Mucosa of rectum (tissue), 2 donors: ENCODE data around the gene FZD2.
"Not testable (repeated sequence)": the region's sequence is repeated elsewhere in the genome, so short reads cannot be mapped to it uniquely, and the experiment has no call there.

Source experiments
- H3K27ac ChIP-seq, 2 donors: one replicate each; pipeline ENCODE4 v1.7.0; 2013; ENCODE audit warnings: inconsistent platforms in 2 of 2, low read depth in 2 of 2, low read length in 2 of 2
- H3K27me3 ChIP-seq, 2 donors: one replicate each; pipeline ENCODE4 v1.7.0; 2013; ENCODE audit warnings: low read length in 2 of 2; ENCODE audit not compliant: control insufficient read depth in 2 of 2, insufficient read depth in 2 of 2
- H3K36me3 ChIP-seq, 2 donors: one replicate each; pipeline ENCODE4 v1.7.0; 2013; ENCODE audit warnings: low read length in 2 of 2; ENCODE audit not compliant: control insufficient read depth in 2 of 2, insufficient read depth in 2 of 2
- H3K4me1 ChIP-seq, 2 donors: one replicate each; pipeline ENCODE4 v1.7.0; 2013; ENCODE audit warnings: low read length in 2 of 2, mild to moderate bottlenecking in 1 of 2; ENCODE audit not compliant: control insufficient read depth in 2 of 2, insufficient read depth in 2 of 2
- H3K4me3 ChIP-seq, 2 donors: one replicate each; pipeline ENCODE4 v1.7.0; 2013; ENCODE audit warnings: low read length in 2 of 2
- H3K9ac ChIP-seq, 2 donors: one replicate each; pipeline ENCODE4 v1.7.0; 2013; ENCODE audit warnings: low read length in 2 of 2, low read depth in 1 of 2, mild to moderate bottlenecking in 1 of 2
- H3K9me3 ChIP-seq, 2 donors: one replicate each; pipeline ENCODE4 v1.7.0; 2013; ENCODE audit warnings: low read length in 2 of 2; ENCODE audit not compliant: control insufficient read depth in 2 of 2
- donor health status: healthy.
- donor health status: Normal muscosa, but diverticular disease.

The FZD2 gene

GRCh38 chr17:44578947-44579346 lies 21.7 kb downstream of the FZD2 start:
- no peak overlapping the region for H3K9ac ChIP-seq
- no peak overlapping the region for H3K4me3 ChIP-seq
- peaks cover 2 to 4% of the 10 kb centered on the region in 2 donors for H3K27me3 ChIP-seq
- H3K4me1 ChIP-seq, result no peaks in the 10 kb centered on the region
- H3K36me3 ChIP-seq, result no peaks in the 10 kb centered on the region
- H3K27ac ChIP-seq, result no peak overlapping the region
- H3K9me3 ChIP-seq, result no peaks in the 10 kb centered on the region

DNA sequence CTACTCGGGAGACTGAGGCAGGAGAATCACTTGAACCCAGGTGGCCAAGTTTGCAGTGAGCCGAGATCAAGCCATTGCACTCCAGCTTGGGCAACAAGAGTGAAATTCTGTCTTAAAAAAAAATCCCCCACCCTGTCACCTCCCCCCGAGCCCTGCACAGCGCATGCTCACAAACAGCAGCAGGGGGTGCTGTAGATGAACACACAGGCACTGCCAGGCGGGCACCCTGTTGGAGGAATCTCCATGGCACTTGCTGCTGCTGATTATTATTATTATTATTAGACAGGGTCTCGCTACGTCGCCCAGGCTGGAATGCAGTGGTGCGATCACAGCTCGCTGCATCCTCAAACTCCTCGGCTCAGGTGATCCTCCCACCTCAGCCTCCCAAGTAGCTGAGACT lies 24.6 kb downstream of the FZD2 start:
- H3K4me3 ChIP-seq, result no peak overlapping the region
- no peaks in the 10 kb centered on the region for H3K9me3 ChIP-seq
- H3K4me1 ChIP-seq, result no peaks in the 10 kb centered on the region
- no peak overlapping the region for H3K27ac ChIP-seq
- no peaks in the 10 kb centered on the region for H3K36me3 ChIP-seq
- H3K9ac ChIP-seq, result no peak overlapping the region
- H3K27me3 ChIP-seq, result peaks cover 0 to 4% of the 10 kb centered on the region in 2 donors

DNA sequence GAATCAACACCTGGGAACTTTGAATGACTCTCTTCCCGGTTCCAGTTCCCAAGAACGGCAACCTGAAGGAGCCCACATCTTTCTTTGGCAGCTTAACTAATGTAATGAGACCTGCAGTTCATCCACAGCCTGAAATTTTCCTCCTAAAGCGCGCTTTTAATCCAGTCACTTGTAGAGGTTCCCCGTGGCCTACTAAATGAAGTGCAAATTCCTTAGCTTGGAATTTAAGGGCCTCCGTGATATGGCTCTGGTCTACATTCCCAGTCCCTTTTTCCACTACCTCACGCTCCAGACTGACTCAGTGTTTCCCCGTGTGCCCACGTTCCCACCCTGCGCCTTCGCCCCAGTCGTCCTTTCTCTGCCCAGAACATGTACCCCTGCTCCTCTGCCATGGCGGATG lies 27.2 kb downstream of the FZD2 start:
- Histone ChIP-seq H3K4me3 (no peak overlapping the region), H3K9me3 (no peaks in the 10 kb centered on the region), H3K27me3 (peaks cover 0 to 2% of the 10 kb centered on the region in 2 donors), H3K9ac (no peak overlapping the region), H3K36me3 (no peaks in the 10 kb centered on the region), H3K27ac (no peak overlapping the region), H3K4me1 (no peaks in the 10 kb centered on the region)

GRCh38 chr17:44585315-44585714 lies 28.0 kb downstream of the FZD2 start:
- H3K4me1 ChIP-seq, result no peaks in the 10 kb centered on the region
- no peaks in the 10 kb centered on the region for H3K36me3 ChIP-seq
- H3K9ac ChIP-seq, result no peak overlapping the region
- peaks cover 0 to 2% of the 10 kb centered on the region in 2 donors for H3K27me3 ChIP-seq
- H3K4me3 ChIP-seq, result no peak overlapping the region
- H3K9me3 ChIP-seq, result no peaks in the 10 kb centered on the region
- no peak overlapping the region for H3K27ac ChIP-seq

DNA sequence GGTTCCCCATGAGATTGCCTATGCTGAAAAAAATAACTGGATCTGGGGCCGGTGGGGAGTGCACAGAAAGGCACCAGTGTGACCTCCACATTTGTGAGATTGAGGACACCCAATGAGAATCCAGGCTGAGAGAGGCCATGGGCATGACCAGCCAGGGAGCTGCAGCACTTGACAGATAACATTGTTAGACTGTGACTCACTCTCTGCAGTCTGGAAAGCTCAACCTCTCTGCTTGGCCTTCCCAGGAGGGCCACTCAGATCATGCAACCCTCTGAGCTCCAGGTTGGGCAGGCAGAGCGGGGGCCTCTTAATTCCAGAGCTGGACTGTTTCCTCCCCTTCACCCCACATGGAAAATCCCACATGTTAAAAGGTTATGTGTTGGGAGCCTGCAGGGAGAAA lies 30.1 kb downstream of the FZD2 start:
- H3K27me3 ChIP-seq, result no peaks in the 10 kb centered on the region
- H3K9me3 ChIP-seq, result no peaks in the 10 kb centered on the region
- no peaks in the 10 kb centered on the region for H3K4me1 ChIP-seq
- H3K36me3 ChIP-seq, result no peaks in the 10 kb centered on the region
- no peak overlapping the region for H3K9ac ChIP-seq
- H3K27ac ChIP-seq, result no peak overlapping the region
- H3K4me3 ChIP-seq, result no peak overlapping the region

DNA sequence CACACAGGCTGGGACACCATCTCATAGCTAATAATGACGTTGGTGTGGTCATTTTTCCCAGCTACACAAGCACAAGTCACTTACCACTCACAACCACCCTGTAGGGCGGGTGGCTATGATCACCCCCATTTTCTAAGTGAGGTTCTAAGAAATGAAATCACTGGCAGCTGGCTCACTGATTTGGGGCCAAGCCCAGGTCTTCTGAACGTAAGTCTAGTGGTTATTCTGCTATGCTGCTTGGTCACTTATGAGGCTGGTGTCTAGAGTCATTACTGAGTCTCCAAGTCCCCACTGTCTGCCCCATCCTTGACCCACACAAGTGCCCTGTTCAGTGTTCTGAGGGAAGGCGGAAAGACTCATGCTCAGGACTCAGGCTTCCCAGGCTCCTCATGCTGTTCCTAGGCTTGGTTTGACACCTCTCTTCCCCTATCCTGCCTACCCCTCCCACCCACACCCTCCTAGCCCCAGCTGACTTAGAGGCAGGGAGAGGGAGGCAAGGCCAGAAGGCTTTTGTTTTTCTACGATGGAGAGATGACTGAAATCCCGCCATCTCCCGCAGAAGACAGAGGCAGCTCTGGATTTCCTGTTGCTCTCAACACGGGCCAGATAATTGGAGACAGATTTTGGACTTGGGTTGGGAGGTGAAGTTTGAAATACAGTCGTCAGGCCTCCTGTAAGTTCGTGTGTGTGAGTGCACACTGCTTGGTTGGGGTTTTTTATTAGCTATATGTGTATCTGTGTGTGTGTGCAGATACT lies 32.2 kb downstream of the FZD2 start:
- H3K4me1 ChIP-seq, result no peaks in the 10 kb centered on the region
- peaks cover 0 to 1% of the 10 kb centered on the region in 2 donors for H3K27me3 ChIP-seq
- H3K27ac ChIP-seq, result no peak overlapping the region
- H3K36me3 ChIP-seq, result no peaks in the 10 kb centered on the region
- no peak overlapping the region for H3K9ac ChIP-seq
- H3K4me3 ChIP-seq, result no peak overlapping the region
- no peaks in the 10 kb centered on the region for H3K9me3 ChIP-seq

DNA sequence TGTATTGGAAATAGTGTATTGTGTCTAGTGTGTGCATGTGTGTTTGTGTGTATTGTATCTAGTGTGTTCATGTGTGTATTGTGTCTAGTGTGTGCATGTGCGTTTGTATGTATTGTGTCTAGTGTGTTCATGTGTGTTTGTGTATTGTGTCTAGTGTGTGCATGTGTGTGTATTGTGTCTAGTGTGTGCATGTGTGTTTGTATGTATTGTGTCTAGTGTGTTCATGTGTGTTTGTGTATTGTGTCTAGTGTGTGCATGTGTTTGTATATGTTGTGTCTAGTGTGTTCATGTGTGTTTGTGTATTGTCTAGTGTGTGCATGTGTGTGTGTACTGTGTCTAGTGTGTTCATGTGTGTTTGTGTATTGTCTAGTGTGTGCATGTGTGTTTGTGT lies 32.8 kb downstream of the FZD2 start:
- H3K9ac ChIP-seq, H3K4me3 ChIP-seq, H3K27ac ChIP-seq, H3K4me1 ChIP-seq, H3K36me3 ChIP-seq, H3K27me3 ChIP-seq, H3K9me3 ChIP-seq: not testable (repeated sequence)

- H3K4me3 ChIP-seq, H3K27me3 ChIP-seq, H3K4me1 ChIP-seq, H3K27ac ChIP-seq, H3K36me3 ChIP-seq, H3K9ac ChIP-seq, H3K9me3 ChIP-seq: not testable (repeated sequence)
Measured at GRCh38 chr17:44590762-44591161, 33.5 kb downstream of the FZD2 start.

GRCh38 chr17:44591206-44591605 lies 33.9 kb downstream of the FZD2 start:
- Histone ChIP-seq H3K4me1 (no peaks in the 10 kb centered on the region), H3K27ac (no peak overlapping the region), H3K9me3 (no peaks in the 10 kb centered on the region), H3K4me3 (no peak overlapping the region), H3K36me3 (no peaks in the 10 kb centered on the region), H3K9ac (no peak overlapping the region), H3K27me3 (peaks cover 0 to 5% of the 10 kb centered on the region in 2 donors)

GRCh38 chr17:44593156-44593555 lies 35.9 kb downstream of the FZD2 start:
- Histone ChIP-seq H3K27me3 (peaks cover 0 to 5% of the 10 kb centered on the region in 2 donors), H3K4me3 (no peak overlapping the region), H3K4me1 (no peaks in the 10 kb centered on the region), H3K9ac (no peak overlapping the region), H3K27ac (no peak overlapping the region), H3K9me3 (no peaks in the 10 kb centered on the region), H3K36me3 (no peaks in the 10 kb centered on the region)
